Aorta (tissue), 5 donors: ENCODE data around the gene RGS9. TPM values are rescaled to one million over a fixed set of nuclear protein-coding genes. Genes with fewer than 3 reads are reported as not detected.
A peak's percentile ranks its signal among the peaks of the same experiment; 100 is the strongest.
"Not testable (repeated sequence)": the region's sequence is repeated elsewhere in the genome, so short reads cannot be mapped to it uniquely, and the experiment has no call there.

Source experiments
- ATAC-seq: fragments of 200-7000 bp; cut with Tn5 transposase; one replicate; pipeline ENCODE4 v1.9.1; 2022; ENCODE audit warnings: moderate library complexity; ENCODE audit not compliant: low FRiP score
- DNase-seq, 2 donors: peaks; one replicate each; pipeline ENCODE4 v3.0.0-alpha.2; 2020
- H3K27ac ChIP-seq, 2 donors: one replicate each; pipeline ENCODE4 v1.5.1; 2013; ENCODE audit warnings: low read length in 2 of 2, mild to moderate bottlenecking in 2 of 2, moderate library complexity in 2 of 2, control low read depth in 1 of 2, inconsistent platforms in 1 of 2, low read depth in 1 of 2
- H3K27me3 ChIP-seq, 2 donors: one replicate each; pipeline ENCODE4 v1.6.1; 2013; ENCODE audit warnings: control low read depth in 1 of 2, low read length in 1 of 2, mild to moderate bottlenecking in 1 of 2, moderate library complexity in 1 of 2; ENCODE audit not compliant: insufficient read depth in 2 of 2, control insufficient read depth in 1 of 2
- H3K36me3 ChIP-seq, 2 donors: one replicate each; pipeline ENCODE4 v1.6.1; 2013; ENCODE audit warnings: control low read depth in 1 of 2, low read length in 1 of 2, mild to moderate bottlenecking in 1 of 2; ENCODE audit not compliant: insufficient read depth in 2 of 2, control insufficient read depth in 1 of 2
- H3K4me1 ChIP-seq, 2 donors: one replicate each; pipeline ENCODE4 v1.6.1; 2013; ENCODE audit warnings: low read length in 2 of 2, control low read depth in 1 of 2, mild to moderate bottlenecking in 1 of 2, moderate library complexity in 1 of 2; ENCODE audit not compliant: insufficient read depth in 2 of 2, control insufficient read depth in 1 of 2
- H3K4me3 ChIP-seq, 2 donors: one replicate each; pipeline ENCODE4 v1.5.1; 2013; ENCODE audit warnings: low read length in 2 of 2, control low read depth in 1 of 2, mild to moderate bottlenecking in 1 of 2
- H3K9me3 ChIP-seq: one replicate; pipeline ENCODE4 v1.6.1; 2013; ENCODE audit warnings: mild to moderate bottlenecking, low read length; ENCODE audit not compliant: control insufficient read depth
- WGBS, 2 donors: extraction: QIAGEN DNeasy Blood & Tissue Kit; methylation state at CpG; one replicate each; pipeline ENCODE4 v1.1.7; 2013; 5-methylcytosine and 5-hydroxymethylcytosine counted together
- intact Hi-C, 2 donors: fragments of 100-400 bp; cut with DNase I; formaldehyde crosslinking; loops; one replicate each; pipeline versions ENCODE4 v1.14.2 to v1.15.0; 2022
- polyA plus RNA-seq, 2 donors: library from polyadenylated mRNA; stranded (reverse); fragments of 200-250 nt; gene quantifications; one replicate each; pipeline ENCODE4 v1.2.3, GENCODE V29; 2013
- total RNA-seq, 2 donors: library from RNA; stranded (reverse); fragmentation: NEBNext Ultra II Directional; extraction: Animal tissue kit (Norgen Biotek cat#: 25700); gene quantifications; one replicate each; pipeline ENCODE4 v1.2.1, GENCODE V29; 2021
- donor health status: healthy with polysubstance abuse.
- donor health status: Bipolar disorder and iron deficiency.
- donor health status: DM: no; HTN: no; CAD: no.
- donor health status: DM: no; HTN: no; CAD: no.
- donor health status: DM: yes; HTN: yes; CAD: no.

RGS9 gene
- total and polyA plus RNA-seq, 4 donors, result 0.75 to 7.1 (median 2.2) TPM

GRCh38 chr17:65198653-65199382 lies 61.6 kb downstream of the RGS9 start:
- Histone ChIP-seq H3K4me3 (no peak overlapping the region), H3K36me3 (no peaks in the 10 kb centered on the region), H3K4me1 (no peaks in the 10 kb centered on the region), H3K9me3 (no peaks in the 10 kb centered on the region), H3K27ac (no peak overlapping the region), H3K27me3 (no peaks in the 10 kb centered on the region)
- 18% methylated on average over 7 of the region's 7 CpGs for WGBS, 2 donors
- DNase-seq (no peak), ATAC-seq (peak; percentile 71)
- intact Hi-C loops, result loop anchor here in 1 of 2 donors (5.0 kb wide), 1 partner anchor 262 kb away; no protein-coding TSS in a partner anchor

- DNase-seq (no peak), ATAC-seq (no peak)
- Histone ChIP-seq H3K9me3 (no peaks in the 10 kb centered on the region), H3K27me3 (no peaks in the 10 kb centered on the region), H3K27ac (no peak overlapping the region), H3K4me3 (no peak overlapping the region), H3K4me1 (no peaks in the 10 kb centered on the region), H3K36me3 (no peaks in the 10 kb centered on the region)
- WGBS, 2 donors, result 86% methylated on average over 10 of the region's 10 CpGs
- intact Hi-C loops, result no loop called here
These were observed 64.2 kb downstream of the RGS9 start for GRCh38 chr17:65201331-65201730.

- no peak for ATAC-seq
- H3K4me1 ChIP-seq, result no peaks in the 10 kb centered on the region
- H3K36me3 ChIP-seq, result no peaks in the 10 kb centered on the region
- H3K27ac ChIP-seq, result no peak overlapping the region
- intact Hi-C loops, result no loop called here
- H3K27me3 ChIP-seq, result no peaks in the 10 kb centered on the region
- no peak for DNase-seq
- H3K4me3 ChIP-seq, result no peak overlapping the region
- 79 to 82% methylated on average over 9 of the region's 9 CpGs for WGBS, 2 donors
- no peaks in the 10 kb centered on the region for H3K9me3 ChIP-seq
These were observed 65.8 kb downstream of the RGS9 start for GRCh38 chr17:65202844-65203571.

- H3K27ac ChIP-seq, result no peak overlapping the region
- DNase-seq (no peak), ATAC-seq (no peak)
- H3K9me3 ChIP-seq, result no peaks in the 10 kb centered on the region
- no peaks in the 10 kb centered on the region for H3K4me1 ChIP-seq
- H3K27me3 ChIP-seq, result no peaks in the 10 kb centered on the region
- H3K36me3 ChIP-seq, result no peaks in the 10 kb centered on the region
- intact Hi-C loops, result no loop called here
- 89 to 91% methylated on average over 13 of the region's 13 CpGs for WGBS, 2 donors
- H3K4me3 ChIP-seq, result no peak overlapping the region
These were observed 66.8 kb downstream of the RGS9 start for GRCh38 chr17:65204001-65204400.

- Histone ChIP-seq H3K4me1 (no peaks in the 10 kb centered on the region), H3K9me3 (no peaks in the 10 kb centered on the region), H3K4me3 (no peak overlapping the region), H3K36me3 (no peaks in the 10 kb centered on the region), H3K27me3 (no peaks in the 10 kb centered on the region), H3K27ac (no peak overlapping the region)
- intact Hi-C loops, result no loop called here
- no peak for ATAC-seq
- DNase-seq, result no peak
These were observed 68.5 kb downstream of the RGS9 start for GRCh38 chr17:65205655-65206054.

GRCh38 chr17:65207448-65207847 lies 70.3 kb downstream of the RGS9 start:
- ATAC-seq, DNase-seq, H3K9me3 ChIP-seq, intact Hi-C loops, H3K27ac ChIP-seq, H3K36me3 ChIP-seq, H3K4me1 ChIP-seq, H3K27me3 ChIP-seq, H3K4me3 ChIP-seq: not testable (repeated sequence)
- WGBS, 2 donors, result 81 to 83% methylated on average over 1 of the region's 1 CpG

GRCh38 chr17:65208717-65209116 lies 71.5 kb downstream of the RGS9 start:
- intact Hi-C loops, result no loop called here

GRCh38 chr17:65218261-65218660 lies 81.1 kb downstream of the RGS9 start:
- Histone ChIP-seq H3K27me3 (no peaks in the 10 kb centered on the region), H3K27ac (no peak overlapping the region), H3K36me3 (no peaks in the 10 kb centered on the region), H3K4me1 (no peaks in the 10 kb centered on the region), H3K9me3 (no peaks in the 10 kb centered on the region), H3K4me3 (no peak overlapping the region)
- DNase-seq (no peak), ATAC-seq (no peak)
- WGBS, 2 donors, result 81 to 84% methylated on average over 4 of the region's 4 CpGs
- intact Hi-C loops, result no loop called here

More at GRCh38 chr17:65208717-65209116, 71.5 kb downstream of the RGS9 start:
- 70 to 74% methylated on average over 1 of the region's 1 CpG for WGBS, 2 donors
- no peak overlapping the region for H3K4me3 ChIP-seq
- no peaks in the 10 kb centered on the region for H3K36me3 ChIP-seq
- no peaks in the 10 kb centered on the region for H3K4me1 ChIP-seq
- no peak overlapping the region for H3K27ac ChIP-seq
- DNase-seq (no peak), ATAC-seq (no peak)
- H3K27me3 ChIP-seq, result no peaks in the 10 kb centered on the region
- no peaks in the 10 kb centered on the region for H3K9me3 ChIP-seq

- Histone ChIP-seq H3K27me3 (no peaks in the 10 kb centered on the region), H3K9me3 (no peaks in the 10 kb centered on the region), H3K36me3 (no peaks in the 10 kb centered on the region), H3K27ac (no peak overlapping the region), H3K4me1 (no peaks in the 10 kb centered on the region), H3K4me3 (no peak overlapping the region)
- DNase-seq (no peak), ATAC-seq (no peak)
- intact Hi-C loops, result no loop called here
- WGBS, 2 donors, result 65 to 66% methylated on average over 3 of the region's 3 CpGs
These were observed 82.0 kb downstream of the RGS9 start for GRCh38 chr17:65219124-65219523.
